Ascending aorta (tissue), 2 donors: ENCODE measurements around the gene DERL2. TPM values are rescaled to one million over a fixed set of nuclear protein-coding genes. Genes with fewer than 3 reads are reported as not detected.
A peak's percentile ranks its signal among the peaks of the same experiment; 100 is the strongest.
"Not testable (repeated sequence)": the region's sequence is repeated elsewhere in the genome, so short reads cannot be mapped to it uniquely, and the experiment has no call there.

ENCODE experiments used
- DNase-seq, 2 donors: peaks; one replicate each; pipeline ENCODE4 v3.0.0-alpha.2; 2019; ENCODE audit warnings: low spot score in 2 of 2
- H3K27ac ChIP-seq, 2 donors: fragments of 200-600 bp; sonication (generic); one replicate each; pipeline ENCODE4 v1.5.1; 2016 to 2017; ENCODE audit warnings: mild to moderate bottlenecking in 1 of 2
- H3K27me3 ChIP-seq: fragments of 200-600 bp; sonication (generic); one replicate; pipeline ENCODE4 v1.5.1; 2017
- H3K36me3 ChIP-seq, 2 donors: fragments of 200-600 bp; sonication (generic); one replicate each; pipeline ENCODE4 v1.5.1; 2016
- H3K4me1 ChIP-seq, 2 donors: fragments of 200-600 bp; sonication (generic); one replicate each; pipeline ENCODE4 v1.5.1; 2016 to 2017; ENCODE audit warnings: mild to moderate bottlenecking in 1 of 2
- H3K4me3 ChIP-seq, 2 donors: fragments of 200-600 bp; sonication (generic); one replicate each; pipeline ENCODE4 v1.5.1; 2016 to 2017; ENCODE audit warnings: mild to moderate bottlenecking in 1 of 2
- H3K9me3 ChIP-seq, 2 donors: fragments of 200-600 bp; sonication (generic); one replicate each; pipeline ENCODE4 v1.5.1; 2016
- CTCF ChIP-seq, 3 experiments: fragments of 200-600 bp in 2 of 3; fragments of 450-650 bp in 1 of 3; sonication (generic) in 2 of 3; IDR thresholded peaks; one replicate each; pipeline ENCODE4 v1.5.1; 2016 to 2019; ENCODE audit warnings: antibody characterized with exemption in 3 of 3, mild to moderate bottlenecking in 1 of 3, moderate library complexity in 1 of 3
- intact Hi-C: fragments of 100-400 bp; cut with DNase I; formaldehyde crosslinking; loops from one replicate; pipeline ENCODE4 v1.15.1; 2023
- total RNA-seq: library from RNA; depleted of rRNA; stranded (reverse); fragments of >200 nt; gene quantifications from one replicate; pipeline ENCODE4 v1.1.0, GENCODE V29; 2016

Gene DERL2
- total RNA-seq, 1 donor from 2014 or later, result 7.5 TPM

GRCh38 chr17:5437721-5438317, 48.2 kb downstream of the DERL2 start:
- peaks cover 28 to 32% of the 10 kb centered on the region in 2 donors for H3K36me3 ChIP-seq
- intact Hi-C loops, result loop anchor here (2.0 to 5.0 kb wide), 2 partner anchors 31 to 191 kb away; partner anchors contain the start of gene DHX33
- DNase-seq, result no peak
- H3K4me3 ChIP-seq, result peak overlapping the region; percentile 87 to 91
- H3K9me3 ChIP-seq, result no peaks in the 10 kb centered on the region
- no peaks in the 10 kb centered on the region for H3K27me3 ChIP-seq
- H3K4me1 ChIP-seq, result peaks cover 0 to 7% of the 10 kb centered on the region in 2 donors
- TF ChIP-seq CTCF (IDR thresholded peaks at IDR 0.05), result no peak
- H3K27ac ChIP-seq, result peak overlapping the region; percentile 63 to 67

GRCh38 chr17:5435781-5436315, 50.1 kb downstream of the DERL2 start:
- not testable (repeated sequence) for H3K4me3 ChIP-seq, DNase-seq, H3K9me3 ChIP-seq, H3K27ac ChIP-seq, H3K4me1 ChIP-seq, H3K27me3 ChIP-seq
- intact Hi-C loops, result loop anchor here (5.0 kb wide), 1 partner anchor 189 kb away; no protein-coding TSS in a partner anchor
- H3K36me3 ChIP-seq, result peaks cover 46 to 51% of the 10 kb centered on the region in 2 donors

- Histone ChIP-seq H3K9me3 (no peaks in the 10 kb centered on the region), H3K4me1 (peaks cover 0 to 7% of the 10 kb centered on the region in 2 donors), H3K27ac (no peak overlapping the region), H3K4me3 (no peak overlapping the region), H3K36me3 (peaks cover 51 to 60% of the 10 kb centered on the region in 2 donors), H3K27me3 (no peaks in the 10 kb centered on the region)
- TF ChIP-seq CTCF (IDR thresholded peaks at IDR 0.05), result no peak
- no peak for DNase-seq
- intact Hi-C loops, result loop anchor here (5.0 kb wide), 1 partner anchor 188 kb away; no protein-coding TSS in a partner anchor
These were observed 51.0 kb downstream of the DERL2 start for GRCh38 chr17:5434984-5435383.

- DNase-seq, result no peak
- H3K36me3 ChIP-seq, result peaks cover 72 to 86% of the 10 kb centered on the region in 2 donors
- H3K9me3 ChIP-seq, result no peaks in the 10 kb centered on the region
- H3K27ac ChIP-seq, result no peak overlapping the region
- H3K4me3 ChIP-seq, result no peak overlapping the region
- peaks cover 0 to 2% of the 10 kb centered on the region in 2 donors for H3K4me1 ChIP-seq
- intact Hi-C loops, result no loop called here
- no peak for TF ChIP-seq CTCF (IDR thresholded peaks at IDR 0.05)
- no peaks in the 10 kb centered on the region for H3K27me3 ChIP-seq
These were observed 53.9 kb downstream of the DERL2 start for GRCh38 chr17:5431949-5432556.

GRCh38 chr17:5431234-5431633, 54.7 kb downstream of the DERL2 start:
- H3K27ac ChIP-seq, H3K27me3 ChIP-seq, H3K4me1 ChIP-seq, intact Hi-C loops, H3K9me3 ChIP-seq, H3K4me3 ChIP-seq, DNase-seq: not testable (repeated sequence)
- H3K36me3 ChIP-seq, result peaks cover 71 to 91% of the 10 kb centered on the region in 2 donors

GRCh38 chr17:5430413-5430999, 55.5 kb downstream of the DERL2 start:
- DNase-seq, result no peak
- no peak for TF ChIP-seq CTCF (IDR thresholded peaks at IDR 0.05)
- Histone ChIP-seq H3K36me3 (peaks cover 78 to 98% of the 10 kb centered on the region in 2 donors), H3K27ac (no peak overlapping the region), H3K4me1 (no peaks in the 10 kb centered on the region), H3K27me3 (no peaks in the 10 kb centered on the region), H3K9me3 (no peaks in the 10 kb centered on the region), H3K4me3 (no peak overlapping the region)
- intact Hi-C loops, result no loop called here
